H1 (cell line): ENCODE results near the gene RUVBL1.

ENCODE experiments used
- CREB1 ChIP-seq: IDR thresholded peaks from 2 replicates; pipeline ENCODE4 v1.6.1; 2012; ENCODE audit warnings: inconsistent platforms
- POLR2AphosphoS5 ChIP-seq: IDR thresholded peaks from 2 replicates; pipeline ENCODE4 v1.6.1; 2011; ENCODE audit warnings: low read depth, low read length

DNA sequence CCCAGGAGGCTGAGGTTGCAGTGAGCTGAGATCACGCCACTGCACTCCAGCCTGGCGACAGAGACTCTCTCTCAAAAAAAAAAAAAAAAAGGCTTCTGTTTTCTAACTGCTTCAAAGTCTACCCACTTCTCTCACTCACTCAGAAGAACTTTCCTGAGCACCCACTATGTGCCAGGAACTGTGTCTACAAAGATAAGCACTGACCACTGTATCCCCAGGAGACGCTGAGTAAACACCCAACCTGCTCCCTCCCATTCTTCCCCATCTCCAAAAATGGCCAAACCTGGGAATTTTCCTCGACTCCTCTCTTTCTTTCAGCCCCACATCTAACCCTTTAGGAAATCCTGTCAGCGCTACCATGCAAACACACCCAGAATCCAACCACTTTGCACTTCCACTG is 12.5 kb downstream of the RUVBL1 start:
- TF ChIP-seq CREB1 (no peak), POLR2AphosphoS5 (no peak)
